ENCODE measurements around the gene CARMIL1.

DNA sequence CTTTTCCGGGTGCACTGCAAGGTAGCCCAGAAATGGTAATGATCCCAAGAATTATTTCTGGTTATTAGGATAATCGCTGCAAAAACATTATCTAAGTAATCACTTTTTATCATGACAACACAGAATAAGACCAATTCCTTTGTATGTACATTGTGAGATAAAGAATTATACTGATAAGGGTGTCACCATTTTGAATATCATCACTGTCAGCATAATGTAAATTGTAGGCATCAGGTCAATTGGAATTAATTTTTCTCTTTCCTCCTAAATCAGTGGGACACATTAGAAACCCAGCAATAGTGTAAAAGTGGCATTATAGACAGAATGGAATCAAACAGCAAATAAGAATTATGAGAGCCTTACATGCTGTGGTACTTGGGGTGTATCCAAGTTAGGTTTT lies 189.7 kb downstream of the CARMIL1 start:
- TF ChIP-seq POLR2A (IDR thresholded peaks at IDR 0.05) (no peak), POLR2AphosphoS5 (IDR thresholded peaks at IDR 0.05) (no peak)
- TF ChIP-seq, protein P1, sequence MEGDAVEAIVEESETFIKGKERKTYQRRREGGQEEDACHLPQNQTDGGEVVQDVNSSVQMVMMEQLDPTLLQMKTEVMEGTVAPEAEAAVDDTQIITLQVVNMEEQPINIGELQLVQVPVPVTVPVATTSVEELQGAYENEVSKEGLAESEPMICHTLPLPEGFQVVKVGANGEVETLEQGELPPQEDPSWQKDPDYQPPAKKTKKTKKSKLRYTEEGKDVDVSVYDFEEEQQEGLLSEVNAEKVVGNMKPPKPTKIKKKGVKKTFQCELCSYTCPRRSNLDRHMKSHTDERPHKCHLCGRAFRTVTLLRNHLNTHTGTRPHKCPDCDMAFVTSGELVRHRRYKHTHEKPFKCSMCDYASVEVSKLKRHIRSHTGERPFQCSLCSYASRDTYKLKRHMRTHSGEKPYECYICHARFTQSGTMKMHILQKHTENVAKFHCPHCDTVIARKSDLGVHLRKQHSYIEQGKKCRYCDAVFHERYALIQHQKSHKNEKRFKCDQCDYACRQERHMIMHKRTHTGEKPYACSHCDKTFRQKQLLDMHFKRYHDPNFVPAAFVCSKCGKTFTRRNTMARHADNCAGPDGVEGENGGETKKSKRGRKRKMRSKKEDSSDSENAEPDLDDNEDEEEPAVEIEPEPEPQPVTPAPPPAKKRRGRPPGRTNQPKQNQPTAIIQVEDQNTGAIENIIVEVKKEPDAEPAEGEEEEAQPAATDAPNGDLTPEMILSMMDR (IDR thresholded peaks at IDR 0.05) = no peak

Data from breast epithelium (tissue), 3 donors.